A673 (cell line): Measurements from ENCODE around the gene TSHZ1. TPM values are rescaled to one million over a fixed set of nuclear protein-coding genes. Genes with fewer than 3 reads are reported as not detected.

Source experiments
- BruUV-seq: library from RNA; stranded (reverse); fragments of 400-500 nt; replicated peaks from 2 replicates; lab custom pipeline; 2021; lab: Mats Ljungman, UMichigan
- CTCF ChIA-PET: fragments of 300-600 bp; sonication (Branson Sonifier 250); formaldehyde crosslinking; loops from one replicate; lab custom pipeline; 2022; ENCODE audit warnings: antibody characterized with exemption; lab: Charles Lee
- POLR2A ChIA-PET: fragments of 300-600 bp; sonication (Branson Sonifier 250); formaldehyde crosslinking; loops from one replicate; lab custom pipeline; 2022; ENCODE audit warnings: antibody characterized with exemption; ENCODE audit not compliant: low non-redundant PET; lab: Charles Lee
- DNase-seq: peaks from one replicate; pipeline ENCODE4 v3.0.0-alpha.2; 2015; ENCODE audit warnings: low spot score
- H3K27ac ChIP-seq: fragments of 200-600 bp; sonication (generic); 2 replicates; pipeline ENCODE4 v1.5.1; 2016; ENCODE audit warnings: mixed run types, low read depth, mild to moderate bottlenecking, mixed read lengths, antibody characterized with exemption, low read length; ENCODE audit not compliant: poor library complexity, severe bottlenecking
- H3K27me3 ChIP-seq: fragments of 200-600 bp; sonication (generic); replicated peaks from 2 replicates; pipeline ENCODE4 v1.6.1; 2017; ENCODE audit warnings: mixed run types, low read depth, mild to moderate bottlenecking, mixed read lengths, antibody characterized with exemption, low read length; ENCODE audit not compliant: insufficient read depth, poor library complexity
- H3K36me3 ChIP-seq: fragments of 200-600 bp; sonication (generic); 2 replicates; pipeline ENCODE4 v1.6.1; 2016; ENCODE audit warnings: mixed run types, mild to moderate bottlenecking, mixed read lengths, antibody characterized with exemption, low read length; ENCODE audit not compliant: insufficient read depth, poor library complexity, severe bottlenecking
- H3K4me1 ChIP-seq: fragments of 200-600 bp; sonication (generic); 2 replicates; pipeline ENCODE4 v1.6.1; 2017; ENCODE audit warnings: mixed run types, mild to moderate bottlenecking, mixed read lengths, antibody characterized with exemption, low read length; ENCODE audit not compliant: insufficient read depth, poor library complexity, severe bottlenecking
- H3K4me3 ChIP-seq: fragments of 200-600 bp; sonication (generic); 2 replicates; pipeline ENCODE4 v1.5.1; 2016; ENCODE audit warnings: low read depth, mixed run types, mild to moderate bottlenecking, mixed read lengths, low read length; ENCODE audit not compliant: poor library complexity, severe bottlenecking
- H3K9me3 ChIP-seq: fragments of 200-600 bp; sonication (generic); 2 replicates; pipeline ENCODE4 v1.6.1; 2016; ENCODE audit warnings: mixed run types, low read depth, mild to moderate bottlenecking, mixed read lengths, antibody characterized with exemption, low read length; ENCODE audit not compliant: poor library complexity, severe bottlenecking
- CTCF ChIP-seq: fragments of 300-800, 200-600 bp; sonication (generic); conservative IDR thresholded peaks from 2 replicates; pipeline ENCODE4 v1.5.1; 2017; ENCODE audit warnings: low read depth, mild to moderate bottlenecking, antibody characterized with exemption, low read length, moderate library complexity, mixed read lengths
- EZH2 ChIP-seq: fragments of 200-600 bp; sonication (generic); IDR thresholded peaks from 2 replicates; pipeline ENCODE4 v1.6.1; 2017; ENCODE audit warnings: borderline replicate concordance, low read depth, mild to moderate bottlenecking, mixed read lengths, antibody characterized with exemption, low read length; ENCODE audit not compliant: poor library complexity, severe bottlenecking
- intact Hi-C: fragments of 100-400 bp; cut with micrococcal nuclease; formaldehyde crosslinking; loops from one replicate; pipeline ENCODE4 v1.10.0; 2022; ENCODE audit not compliant: unreplicated experiment
- total RNA-seq: library from RNA; stranded (reverse); gene quantifications from 2 replicates; pipeline ENCODE4 v1.2.3, GENCODE V29; 2021

The TSHZ1 gene
- total RNA-seq, 1 experiment from 2014 or later = 1.8 TPM

DNA sequence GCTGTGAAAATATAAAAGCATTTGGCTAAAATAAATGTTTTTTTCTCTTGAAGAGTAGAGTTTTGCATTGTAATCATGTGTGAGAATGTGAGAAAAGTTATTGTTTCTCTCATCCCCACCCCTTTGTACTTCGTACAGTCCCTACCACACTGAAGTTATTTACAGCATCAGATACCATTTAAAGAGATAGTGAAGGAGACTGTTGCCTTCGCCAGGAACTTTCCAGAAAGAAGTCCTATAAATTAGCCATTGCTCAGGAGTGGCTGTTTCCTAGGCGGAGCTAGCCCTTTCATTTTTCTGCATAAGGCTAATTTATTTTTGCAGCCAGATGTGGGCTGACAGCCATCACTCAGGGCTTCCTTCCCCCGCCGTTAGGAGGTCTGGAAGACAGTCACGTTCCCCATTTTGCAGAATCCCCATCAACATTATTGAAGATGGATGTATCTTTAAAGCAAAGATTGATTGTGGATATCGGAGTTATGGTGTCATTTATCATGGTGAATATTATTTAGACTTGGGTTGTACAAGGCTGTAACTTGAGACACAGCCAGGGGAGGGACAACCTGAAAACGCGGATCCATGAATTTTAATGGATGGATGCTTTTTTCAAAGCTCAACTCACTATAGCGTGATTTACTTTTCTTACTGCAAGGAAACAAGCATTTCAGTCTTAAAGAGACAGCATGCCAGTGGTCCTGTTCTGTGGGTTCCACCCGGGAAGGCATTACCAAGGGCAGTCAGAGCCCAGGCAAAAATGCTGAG, 17.1 kb downstream of the TSHZ1 start:
- intact Hi-C loops = no loop called here
- BruUV-seq = no TSS peak
- Histone ChIP-seq H3K9me3 (no peaks in the 10 kb centered on the region), H3K27me3 (no peaks in the 10 kb centered on the region), H3K36me3 (no peaks in the 10 kb centered on the region), H3K4me1 (peaks cover 27% of the 10 kb centered on the region), H3K27ac (no peak overlapping the region), H3K4me3 (no peak overlapping the region)
- TF ChIP-seq CTCF (no peak), EZH2 (no peak)
- CTCF ChIA-PET = no interaction called here
- POLR2A ChIA-PET = interaction anchor here (0.7 kb wide), 1 partner anchor 10 kb away, joined by 3 read pairs; no protein-coding TSS in a partner anchor
- DNase-seq = no peak

- Histone ChIP-seq H3K9me3 (no peaks in the 10 kb centered on the region), H3K36me3 (no peaks in the 10 kb centered on the region), H3K27ac (no peak overlapping the region), H3K27me3 (no peaks in the 10 kb centered on the region), H3K4me3 (no peak overlapping the region), H3K4me1 (peaks cover 27% of the 10 kb centered on the region)
- TF ChIP-seq CTCF (no peak), EZH2 (no peak)
- no peak for DNase-seq
- BruUV-seq = no TSS peak
- ChIA-PET POLR2A (no interaction called here), CTCF (no interaction called here)
- intact Hi-C loops = no loop called here
Observed at GRCh38 chr18:75228967-75229366, 18.4 kb downstream of the TSHZ1 start.

DNA sequence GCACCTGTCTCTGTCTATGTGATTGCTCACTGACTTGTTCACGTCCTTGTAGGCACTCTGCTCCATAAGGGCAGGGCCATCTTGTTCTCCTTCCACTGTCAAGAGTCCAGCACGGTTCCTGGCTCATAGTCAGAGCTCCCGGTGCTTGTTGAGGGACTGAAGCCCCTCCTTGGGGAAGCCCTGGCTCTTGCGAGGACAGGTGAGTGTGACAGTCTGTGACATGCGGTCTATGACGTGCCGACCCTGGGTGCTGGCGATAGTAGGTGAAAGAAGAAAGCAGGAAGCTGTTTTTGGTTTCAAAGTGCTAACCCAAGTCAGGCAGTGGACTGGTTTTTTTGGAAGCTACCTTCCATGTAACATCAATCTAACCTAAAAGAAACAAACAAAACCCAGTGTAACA, 18.8 kb downstream of the TSHZ1 start:
- no peak for DNase-seq
- TF ChIP-seq EZH2 (no peak), CTCF (no peak)
- Histone ChIP-seq H3K9me3 (no peaks in the 10 kb centered on the region), H3K4me3 (no peak overlapping the region), H3K27me3 (no peaks in the 10 kb centered on the region), H3K4me1 (peaks cover 27% of the 10 kb centered on the region), H3K27ac (no peak overlapping the region), H3K36me3 (no peaks in the 10 kb centered on the region)
- POLR2A ChIA-PET = no interaction called here
- intact Hi-C loops = no loop called here
- BruUV-seq = no TSS peak
- CTCF ChIA-PET = no interaction called here
